HG02943 (cell line): ENCODE measurements around the gene EXOC6B.

Source experiments
- ATAC-seq: cut with Tn5 transposase; IDR thresholded peaks from one replicate; pipeline ENCODE4 v1.9.1; 2021; ENCODE audit warnings: mild to moderate bottlenecking, low read depth, moderate library complexity; ENCODE audit not compliant: unreplicated experiment

The EXOC6B gene

GRCh38 chr2:72198532-72199241, 627.1 kb downstream of the EXOC6B start:
- no peak for ATAC-seq

- ATAC-seq: no peak
Observed at GRCh38 chr2:72193723-72194122, 632.1 kb downstream of the EXOC6B start.

- no peak for ATAC-seq
Observed at GRCh38 chr2:72191441-72191840, 634.4 kb downstream of the EXOC6B start.

GRCh38 chr2:72185206-72185605, 640.6 kb downstream of the EXOC6B start:
- ATAC-seq: no peak

- ATAC-seq: no peak
Observed at GRCh38 chr2:72183466-72183865, 642.4 kb downstream of the EXOC6B start.

- ATAC-seq: no peak
Observed at GRCh38 chr2:72183016-72183415, 642.8 kb downstream of the EXOC6B start.

GRCh38 chr2:72182547-72182946, 643.3 kb downstream of the EXOC6B start:
- no peak for ATAC-seq

GRCh38 chr2:72181616-72182015, 644.2 kb downstream of the EXOC6B start:
- no peak for ATAC-seq

GRCh38 chr2:72180351-72180750, 645.5 kb downstream of the EXOC6B start:
- no peak for ATAC-seq

- ATAC-seq: no peak
Observed at GRCh38 chr2:72178551-72178950, 647.3 kb downstream of the EXOC6B start.

- no peak for ATAC-seq
Observed at GRCh38 chr2:72176281-72176680, 649.6 kb downstream of the EXOC6B start.

- no peak for ATAC-seq
Observed at GRCh38 chr2:72175636-72176035, 650.2 kb downstream of the EXOC6B start.

- ATAC-seq: no peak
Observed at GRCh38 chr2:72173640-72174321, 652.1 kb downstream of the EXOC6B start.

GRCh38 chr2:72172478-72172877, 653.4 kb downstream of the EXOC6B start:
- ATAC-seq: no peak

- no peak for ATAC-seq
Observed at GRCh38 chr2:72166279-72166678, 659.6 kb downstream of the EXOC6B start.

- ATAC-seq: no peak
Observed at GRCh38 chr2:72165792-72166191, 660.0 kb downstream of the EXOC6B start.

- ATAC-seq: no peak
Observed at GRCh38 chr2:72162574-72162973, 663.3 kb downstream of the EXOC6B start.

GRCh38 chr2:72159211-72159993, 666.4 kb downstream of the EXOC6B start:
- ATAC-seq: no peak

GRCh38 chr2:72157871-72158771, 667.7 kb downstream of the EXOC6B start:
- ATAC-seq: no peak

- ATAC-seq: no peak
Observed at GRCh38 chr2:72156872-72157271, 669.0 kb downstream of the EXOC6B start.
